ENCODE results near the gene RAB11B. TPM values are rescaled to one million over a fixed set of nuclear protein-coding genes. Genes with fewer than 3 reads are reported as not detected.
A peak's percentile ranks its signal among the peaks of the same experiment; 100 is the strongest.

RAB11B gene
- total RNA-seq, 1 donor from 2014 or later, result 88.1 TPM

GRCh38 chr19:8366961-8367326 lies 23.2 kb upstream of the RAB11B start:
- DNase-seq (ENCODE audit: extremely low spot score in 2 of 2), result no peak
- no peaks in the 10 kb centered on the region for H3K36me3 ChIP-seq
- no peaks in the 10 kb centered on the region for H3K9me3 ChIP-seq
- peaks cover 64% of the 10 kb centered on the region for H3K4me1 ChIP-seq
- no peaks in the 10 kb centered on the region for H3K27me3 ChIP-seq
- H3K4me3 ChIP-seq, result peak overlapping the region in 1 of 2 donors; percentile 39
- TF ChIP-seq CTCF (IDR thresholded peaks at IDR 0.05) (no peak), POLR2A (IDR thresholded peaks at IDR 0.05) (no peak), POLR2AphosphoS5 (IDR thresholded peaks at IDR 0.05; ENCODE audit: insufficient read depth in 1 of 2, low read depth in 1 of 2) (no peak)
- peak overlapping the region; percentile 58 for H3K27ac ChIP-seq
- intact Hi-C loops (cut with DNase I), result no loop called here

- Histone ChIP-seq H3K4me3 (peak overlapping the region in 1 of 2 donors; percentile 39), H3K27ac (peak overlapping the region; percentile 58), H3K36me3 (no peaks in the 10 kb centered on the region), H3K9me3 (no peaks in the 10 kb centered on the region), H3K4me1 (peaks cover 59% of the 10 kb centered on the region), H3K27me3 (no peaks in the 10 kb centered on the region)
- TF ChIP-seq POLR2A (IDR thresholded peaks at IDR 0.05), result no peak
- TF ChIP-seq POLR2AphosphoS5 (IDR thresholded peaks at IDR 0.05; ENCODE audit: insufficient read depth in 1 of 2, low read depth in 1 of 2), result peak in 1 of 2 donors; percentile 82
- intact Hi-C loops (cut with DNase I), result no loop called here
- no peak for DNase-seq (ENCODE audit: extremely low spot score in 2 of 2)
Measured at GRCh38 chr19:8367327-8368001, 22.7 kb upstream of the RAB11B start.

GRCh38 chr19:8370176-8371010 lies 19.8 kb upstream of the RAB11B start:
- no peak for TF ChIP-seq CTCF (IDR thresholded peaks at IDR 0.05)
- no peak for TF ChIP-seq POLR2AphosphoS5 (IDR thresholded peaks at IDR 0.05; ENCODE audit: insufficient read depth in 1 of 2, low read depth in 1 of 2)
- TF ChIP-seq POLR2A (IDR thresholded peaks at IDR 0.05), result no peak
- intact Hi-C loops (cut with DNase I), result no loop called here
- no peak overlapping the region for H3K27ac ChIP-seq
- no peaks in the 10 kb centered on the region for H3K27me3 ChIP-seq
- DNase-seq (ENCODE audit: extremely low spot score in 2 of 2), result no peak
- H3K36me3 ChIP-seq, result peaks cover 0 to 14% of the 10 kb centered on the region in 2 donors
- no peaks in the 10 kb centered on the region for H3K9me3 ChIP-seq
- H3K4me3 ChIP-seq, result no peak overlapping the region
- peaks cover 30% of the 10 kb centered on the region for H3K4me1 ChIP-seq

- Histone ChIP-seq H3K36me3 (peaks cover 0 to 14% of the 10 kb centered on the region in 2 donors), H3K9me3 (no peaks in the 10 kb centered on the region), H3K27me3 (no peaks in the 10 kb centered on the region), H3K4me3 (no peak overlapping the region), H3K27ac (no peak overlapping the region), H3K4me1 (peaks cover 27% of the 10 kb centered on the region)
- intact Hi-C loops (cut with DNase I), result no loop called here
- no peak for DNase-seq (ENCODE audit: extremely low spot score in 2 of 2)
- TF ChIP-seq POLR2AphosphoS5 (IDR thresholded peaks at IDR 0.05; ENCODE audit: insufficient read depth in 1 of 2, low read depth in 1 of 2), result no peak
- TF ChIP-seq CTCF (IDR thresholded peaks at IDR 0.05), result no peak
- TF ChIP-seq POLR2A (IDR thresholded peaks at IDR 0.05), result no peak
Measured at GRCh38 chr19:8371011-8371804, 19.0 kb upstream of the RAB11B start.
